ENCODE results near the gene SPECC1.

Gene SPECC1

GRCh38 chr17:20077978-20078685, 69.0 kb downstream of the SPECC1 start:
- Histone ChIP-seq H3K79me1 (ENCODE audit: low read length) (no peaks in the 10 kb centered on the region), H2BK12ac (ENCODE audit: low read length) (no peak overlapping the region), H3K4me3 (ENCODE audit: low read depth, low read length) (no peak overlapping the region), H2BK5ac (ENCODE audit: low read depth, low read length, poor library complexity) (no peak overlapping the region), H3K27me3 (ENCODE audit: insufficient read depth, low read length) (no peaks in the 10 kb centered on the region), H3K79me2 (ENCODE audit: control insufficient read depth, insufficient read depth, low read length, poor library complexity) (no peaks in the 10 kb centered on the region), H4K8ac (ENCODE audit: low read depth, low read length) (no peak overlapping the region), H3K9ac (ENCODE audit: low read length) (no peak overlapping the region), H3K23ac (ENCODE audit: low read length) (no peak overlapping the region), H3K9me3 (ENCODE audit: insufficient read depth, low read depth, low read length) (no peaks in the 10 kb centered on the region), H2AK5ac (ENCODE audit: low read length) (no peak overlapping the region), H3K36me3 (ENCODE audit: control insufficient read depth in 1 of 2, insufficient read depth in 2 of 2, low read length in 2 of 2) (no peaks in the 10 kb centered on the region), H4K12ac (ENCODE audit: low read depth, low read length) (no peak overlapping the region), H3K27ac (ENCODE audit: low read depth, low read length) (no peak overlapping the region), H3K4me2 (ENCODE audit: low read length) (no peak overlapping the region), H2BK120ac (ENCODE audit: insufficient read depth, low read length, poor library complexity) (no peak overlapping the region), H3K4ac (ENCODE audit: low read depth, low read length) (no peak overlapping the region), H3K4me1 (ENCODE audit: control insufficient read depth in 1 of 2, insufficient read depth in 2 of 2, low read length in 2 of 2) (no peaks in the 10 kb centered on the region), H3K18ac (ENCODE audit: low read length) (no peak overlapping the region), H4K91ac (ENCODE audit: low read depth, low read length) (no peak overlapping the region), H3K14ac (ENCODE audit: low read length) (no peak overlapping the region), H2AFZ (ENCODE audit: insufficient read depth, low read length, poor library complexity) (no peak overlapping the region)
- WGBS (ENCODE audit: extremely low coverage, insufficient coverage, insufficient read length), result no CpG with 5 or more reads among the region's 3 CpGs
- no peak for DNase-seq

GRCh38 chr17:20080513-20080912, 71.4 kb downstream of the SPECC1 start:
- no peak overlapping the region for H3K18ac ChIP-seq (ENCODE audit: low read length)
- no peak overlapping the region for H4K8ac ChIP-seq (ENCODE audit: low read depth, low read length)
- H3K23ac ChIP-seq (ENCODE audit: low read length), result no peak overlapping the region
- no peak for DNase-seq
- H3K4me2 ChIP-seq (ENCODE audit: low read length), result no peak overlapping the region
- H3K36me3 ChIP-seq (ENCODE audit: control insufficient read depth in 1 of 2, insufficient read depth in 2 of 2, low read length in 2 of 2), result no peaks in the 10 kb centered on the region
- no peak overlapping the region for H3K4me3 ChIP-seq (ENCODE audit: low read depth, low read length)
- H2AFZ ChIP-seq (ENCODE audit: insufficient read depth, low read length, poor library complexity), result no peak overlapping the region
- H3K9me3 ChIP-seq (ENCODE audit: insufficient read depth, low read depth, low read length), result no peaks in the 10 kb centered on the region
- H3K27ac ChIP-seq (ENCODE audit: low read depth, low read length), result no peak overlapping the region
- no peak overlapping the region for H3K4ac ChIP-seq (ENCODE audit: low read depth, low read length)
- H3K9ac ChIP-seq (ENCODE audit: low read length), result no peak overlapping the region
- no peak overlapping the region for H4K12ac ChIP-seq (ENCODE audit: low read depth, low read length)
- H3K27me3 ChIP-seq (ENCODE audit: insufficient read depth, low read length), result no peaks in the 10 kb centered on the region
- no peak overlapping the region for H2BK120ac ChIP-seq (ENCODE audit: insufficient read depth, low read length, poor library complexity)
- H2AK5ac ChIP-seq (ENCODE audit: low read length), result no peak overlapping the region
- H3K4me1 ChIP-seq (ENCODE audit: control insufficient read depth in 1 of 2, insufficient read depth in 2 of 2, low read length in 2 of 2), result no peaks in the 10 kb centered on the region
- no peak overlapping the region for H2BK12ac ChIP-seq (ENCODE audit: low read length)
- H2BK5ac ChIP-seq (ENCODE audit: low read depth, low read length, poor library complexity), result no peak overlapping the region
- no peak overlapping the region for H4K91ac ChIP-seq (ENCODE audit: low read depth, low read length)
- no peaks in the 10 kb centered on the region for H3K79me2 ChIP-seq (ENCODE audit: control insufficient read depth, insufficient read depth, low read length, poor library complexity)
- WGBS (ENCODE audit: extremely low coverage, insufficient coverage, insufficient read length), result no CpG with 5 or more reads among the region's 10 CpGs
- H3K14ac ChIP-seq (ENCODE audit: low read length), result no peak overlapping the region
- H3K79me1 ChIP-seq (ENCODE audit: low read length), result no peaks in the 10 kb centered on the region

- Histone ChIP-seq H3K79me2 (ENCODE audit: control insufficient read depth, insufficient read depth, low read length, poor library complexity) (no peaks in the 10 kb centered on the region), H3K23ac (ENCODE audit: low read length) (no peak overlapping the region), H3K27me3 (ENCODE audit: insufficient read depth, low read length) (no peaks in the 10 kb centered on the region)
These were observed 74.1 kb downstream of the SPECC1 start for GRCh38 chr17:20083156-20083859.

GRCh38 chr17:20084621-20085282, 75.6 kb downstream of the SPECC1 start:
- Histone ChIP-seq H4K91ac (ENCODE audit: low read depth, low read length) (no peak overlapping the region), H3K4me3 (ENCODE audit: low read depth, low read length) (no peak overlapping the region), H3K14ac (ENCODE audit: low read length) (no peak overlapping the region), H2AK5ac (ENCODE audit: low read length) (no peak overlapping the region), H2BK5ac (ENCODE audit: low read depth, low read length, poor library complexity) (no peak overlapping the region), H3K27me3 (ENCODE audit: insufficient read depth, low read length) (no peaks in the 10 kb centered on the region), H4K8ac (ENCODE audit: low read depth, low read length) (no peak overlapping the region), H3K79me2 (ENCODE audit: control insufficient read depth, insufficient read depth, low read length, poor library complexity) (no peaks in the 10 kb centered on the region), H3K4me2 (ENCODE audit: low read length) (no peak overlapping the region), H4K12ac (ENCODE audit: low read depth, low read length) (no peak overlapping the region), H3K23ac (ENCODE audit: low read length) (no peak overlapping the region), H3K4ac (ENCODE audit: low read depth, low read length) (no peak overlapping the region), H3K79me1 (ENCODE audit: low read length) (no peaks in the 10 kb centered on the region), H3K36me3 (ENCODE audit: control insufficient read depth in 1 of 2, insufficient read depth in 2 of 2, low read length in 2 of 2) (no peaks in the 10 kb centered on the region), H2BK120ac (ENCODE audit: insufficient read depth, low read length, poor library complexity) (no peak overlapping the region), H2BK12ac (ENCODE audit: low read length) (no peak overlapping the region), H3K18ac (ENCODE audit: low read length) (no peak overlapping the region), H3K9me3 (ENCODE audit: insufficient read depth, low read depth, low read length) (no peaks in the 10 kb centered on the region), H3K9ac (ENCODE audit: low read length) (no peak overlapping the region), H3K4me1 (ENCODE audit: control insufficient read depth in 1 of 2, insufficient read depth in 2 of 2, low read length in 2 of 2) (peaks cover 4 to 6% of the 10 kb centered on the region in 2 experiments), H3K27ac (ENCODE audit: low read depth, low read length) (no peak overlapping the region), H2AFZ (ENCODE audit: insufficient read depth, low read length, poor library complexity) (no peak overlapping the region)
- DNase-seq, result no peak
- no CpG with 5 or more reads among the region's 1 CpG for WGBS (ENCODE audit: extremely low coverage, insufficient coverage, insufficient read length)

More at GRCh38 chr17:20083156-20083859, 74.1 kb downstream of the SPECC1 start:
- DNase-seq, result peak in 1 of 2 donors; percentile 21
- Histone ChIP-seq H4K8ac (ENCODE audit: low read depth, low read length) (no peak overlapping the region), H2BK12ac (ENCODE audit: low read length) (no peak overlapping the region), H3K27ac (ENCODE audit: low read depth, low read length) (no peak overlapping the region), H3K4ac (ENCODE audit: low read depth, low read length) (no peak overlapping the region), H2BK120ac (ENCODE audit: insufficient read depth, low read length, poor library complexity) (no peak overlapping the region), H3K9ac (ENCODE audit: low read length) (no peak overlapping the region), H3K18ac (ENCODE audit: low read length) (no peak overlapping the region), H2AK5ac (ENCODE audit: low read length) (no peak overlapping the region), H2AFZ (ENCODE audit: insufficient read depth, low read length, poor library complexity) (no peak overlapping the region), H3K36me3 (ENCODE audit: control insufficient read depth in 1 of 2, insufficient read depth in 2 of 2, low read length in 2 of 2) (no peaks in the 10 kb centered on the region), H3K79me1 (ENCODE audit: low read length) (no peaks in the 10 kb centered on the region), H3K9me3 (ENCODE audit: insufficient read depth, low read depth, low read length) (no peaks in the 10 kb centered on the region), H3K4me3 (ENCODE audit: low read depth, low read length) (no peak overlapping the region), H3K14ac (ENCODE audit: low read length) (no peak overlapping the region), H4K91ac (ENCODE audit: low read depth, low read length) (no peak overlapping the region), H4K12ac (ENCODE audit: low read depth, low read length) (no peak overlapping the region), H3K4me2 (ENCODE audit: low read length) (no peak overlapping the region), H3K4me1 (ENCODE audit: control insufficient read depth in 1 of 2, insufficient read depth in 2 of 2, low read length in 2 of 2) (peaks cover 4 to 6% of the 10 kb centered on the region in 2 experiments), H2BK5ac (ENCODE audit: low read depth, low read length, poor library complexity) (no peak overlapping the region)
- no CpG with 5 or more reads among the region's 3 CpGs for WGBS (ENCODE audit: extremely low coverage, insufficient coverage, insufficient read length)

Measured in trophoblast cell (in vitro differentiated cells and primary cell).